GM12873 (cell line): ENCODE data around the gene PHF12.

ENCODE experiments used
- TF ChIP-seq, protein P1 (sequence below): IDR thresholded peaks from 2 replicates; pipeline ENCODE4 v1.5.1; 2012; ENCODE audit warnings: low read depth, mild to moderate bottlenecking, moderate library complexity, low read length, control low read depth; ENCODE audit not compliant: insufficient read depth; ENCODE audit errors: missing control alignments

Gene PHF12

DNA sequence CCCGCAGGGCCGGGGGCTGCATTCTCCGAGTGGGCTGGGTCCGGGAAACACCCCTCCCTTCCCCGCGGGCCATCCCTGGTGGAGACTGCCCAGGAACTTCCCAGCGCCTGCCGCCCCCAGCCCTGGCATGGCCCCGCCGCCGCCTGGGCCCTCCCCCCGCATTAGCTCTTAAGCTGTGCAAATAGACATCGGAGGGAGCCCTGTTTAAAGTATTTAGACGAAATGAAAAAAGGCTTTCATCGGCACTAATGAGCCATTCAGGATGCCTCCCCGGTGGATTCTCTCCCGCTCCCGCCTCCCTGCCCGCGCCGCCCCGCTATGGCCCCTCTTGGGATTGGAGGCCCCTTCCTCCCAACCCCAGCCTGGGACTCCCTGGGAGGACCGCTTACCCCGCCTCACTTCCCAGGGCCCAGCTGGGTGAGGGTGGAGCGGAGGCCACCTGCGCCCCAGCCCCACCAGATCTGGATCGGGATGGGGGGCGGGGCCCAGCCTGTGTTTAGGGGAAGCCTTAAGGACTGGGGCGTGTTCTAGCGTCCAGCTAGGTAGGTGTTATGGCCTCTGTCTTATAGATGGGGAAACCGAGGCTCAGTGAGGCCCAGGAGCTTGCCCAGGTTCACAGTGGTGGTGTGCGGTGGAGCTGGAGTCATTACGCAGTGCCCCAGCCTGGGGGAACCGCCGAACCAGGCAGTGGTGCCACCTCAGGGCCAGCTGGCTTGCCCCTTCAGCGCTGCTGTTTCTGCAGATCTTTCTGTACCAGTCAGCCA lies 34.8 kb upstream of the PHF12 start:
- TF ChIP-seq, protein P1, sequence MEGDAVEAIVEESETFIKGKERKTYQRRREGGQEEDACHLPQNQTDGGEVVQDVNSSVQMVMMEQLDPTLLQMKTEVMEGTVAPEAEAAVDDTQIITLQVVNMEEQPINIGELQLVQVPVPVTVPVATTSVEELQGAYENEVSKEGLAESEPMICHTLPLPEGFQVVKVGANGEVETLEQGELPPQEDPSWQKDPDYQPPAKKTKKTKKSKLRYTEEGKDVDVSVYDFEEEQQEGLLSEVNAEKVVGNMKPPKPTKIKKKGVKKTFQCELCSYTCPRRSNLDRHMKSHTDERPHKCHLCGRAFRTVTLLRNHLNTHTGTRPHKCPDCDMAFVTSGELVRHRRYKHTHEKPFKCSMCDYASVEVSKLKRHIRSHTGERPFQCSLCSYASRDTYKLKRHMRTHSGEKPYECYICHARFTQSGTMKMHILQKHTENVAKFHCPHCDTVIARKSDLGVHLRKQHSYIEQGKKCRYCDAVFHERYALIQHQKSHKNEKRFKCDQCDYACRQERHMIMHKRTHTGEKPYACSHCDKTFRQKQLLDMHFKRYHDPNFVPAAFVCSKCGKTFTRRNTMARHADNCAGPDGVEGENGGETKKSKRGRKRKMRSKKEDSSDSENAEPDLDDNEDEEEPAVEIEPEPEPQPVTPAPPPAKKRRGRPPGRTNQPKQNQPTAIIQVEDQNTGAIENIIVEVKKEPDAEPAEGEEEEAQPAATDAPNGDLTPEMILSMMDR: no peak

DNA sequence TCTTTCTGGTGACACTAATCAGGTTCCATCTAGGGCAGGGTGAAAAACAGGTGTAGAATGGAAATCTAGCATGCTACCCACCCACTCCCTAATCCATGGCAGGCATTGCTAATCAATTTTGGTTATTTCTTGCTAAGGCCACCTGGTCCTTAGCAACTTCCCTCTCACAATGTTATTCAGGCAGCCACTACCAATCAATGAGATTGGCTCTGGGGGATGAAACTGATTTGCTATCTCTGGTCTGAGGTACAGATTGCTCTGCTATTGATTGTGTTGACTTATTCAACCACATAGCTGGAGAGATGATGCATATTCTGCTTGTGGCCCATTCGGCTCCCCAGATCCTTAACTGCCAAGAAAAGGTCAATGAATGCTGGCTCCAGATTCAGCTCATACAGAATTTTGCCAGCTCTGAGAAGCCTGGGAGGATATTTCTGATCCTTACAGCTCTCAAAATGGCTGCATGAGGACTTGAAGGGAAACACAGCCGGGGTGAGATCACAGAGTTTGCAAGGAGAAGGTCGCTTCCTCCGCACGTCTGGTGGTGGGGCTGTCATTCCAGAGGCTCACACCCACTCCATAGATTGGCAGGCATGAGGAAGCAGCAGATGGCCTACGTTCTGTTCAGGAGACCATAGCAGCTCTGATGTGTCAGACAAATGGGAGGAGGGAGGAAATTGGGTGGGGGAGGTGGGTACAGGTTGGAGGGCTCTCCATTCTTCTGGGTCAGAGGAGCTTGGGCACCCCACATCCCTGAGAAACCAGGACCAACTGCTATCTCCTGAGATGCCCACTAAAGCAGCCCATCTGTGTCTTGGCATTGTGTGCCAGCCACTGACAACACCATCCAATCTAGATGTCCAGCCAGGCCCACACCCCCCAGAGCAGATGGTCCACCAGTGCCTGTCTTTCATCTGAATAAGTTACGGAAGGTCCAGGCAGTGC lies 32.2 kb upstream of the PHF12 start:
- TF ChIP-seq, protein P1: no peak

DNA sequence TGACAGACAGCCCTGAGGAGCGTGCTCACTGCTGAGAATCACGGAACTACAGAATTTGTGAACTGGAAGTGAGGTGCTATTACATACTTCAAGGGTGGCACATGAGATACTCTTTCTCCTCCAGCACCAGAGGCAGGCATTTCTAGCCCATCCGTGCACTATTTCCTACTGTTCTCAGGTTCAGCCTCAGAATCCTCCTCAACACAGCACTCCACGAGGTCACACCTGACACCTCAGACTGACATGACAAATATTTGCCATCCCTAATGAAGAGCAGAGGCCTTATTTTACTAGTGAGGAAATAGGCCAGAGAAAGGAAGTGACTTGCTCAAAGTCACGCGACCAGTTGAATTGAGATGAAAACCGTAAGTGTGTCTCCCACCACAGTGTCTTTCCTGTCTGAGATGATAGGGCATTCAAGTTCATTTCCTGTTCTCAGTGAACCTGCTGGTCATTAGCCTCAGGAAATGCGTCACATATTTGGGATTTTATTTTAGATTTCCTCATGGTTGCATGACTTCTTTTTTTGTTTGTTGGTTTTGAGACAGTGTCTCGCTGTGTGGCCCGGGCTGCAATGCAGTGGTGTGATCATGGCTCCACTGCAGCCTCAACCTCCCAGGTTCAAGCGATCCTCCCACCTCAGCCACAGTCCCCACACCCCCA lies 30.9 kb upstream of the PHF12 start:
- TF ChIP-seq, protein P1: no peak

DNA sequence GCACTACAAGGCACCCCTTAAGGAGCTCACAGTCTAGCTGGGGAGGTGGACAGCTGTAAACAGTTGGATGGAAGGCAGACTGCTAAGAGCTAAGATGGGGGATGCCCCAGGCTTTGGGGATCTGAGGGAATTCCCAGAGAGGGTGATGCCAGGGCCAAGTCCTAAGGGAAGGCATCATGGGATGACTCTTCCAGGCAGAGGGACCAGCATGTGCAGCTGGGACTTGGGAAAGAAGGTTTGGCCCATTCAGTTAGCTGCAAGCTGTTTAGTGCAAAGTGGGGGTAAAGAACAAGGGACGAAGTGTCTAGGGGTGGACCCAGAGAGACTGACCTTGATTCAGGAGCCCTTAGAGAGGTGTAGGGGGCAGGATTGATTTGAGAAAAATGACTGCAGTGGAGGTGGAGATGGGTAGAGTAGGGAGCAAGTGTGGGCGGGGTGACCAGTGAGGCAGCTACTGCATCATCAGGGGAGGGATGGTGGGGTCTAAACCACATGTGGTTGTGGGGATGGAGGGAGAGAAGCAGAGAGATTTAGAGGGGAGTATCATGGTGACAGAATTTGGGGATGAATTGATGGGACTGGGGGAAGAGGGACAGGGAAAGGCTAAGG lies 27.1 kb upstream of the PHF12 start:
- TF ChIP-seq, protein P1: no peak

DNA sequence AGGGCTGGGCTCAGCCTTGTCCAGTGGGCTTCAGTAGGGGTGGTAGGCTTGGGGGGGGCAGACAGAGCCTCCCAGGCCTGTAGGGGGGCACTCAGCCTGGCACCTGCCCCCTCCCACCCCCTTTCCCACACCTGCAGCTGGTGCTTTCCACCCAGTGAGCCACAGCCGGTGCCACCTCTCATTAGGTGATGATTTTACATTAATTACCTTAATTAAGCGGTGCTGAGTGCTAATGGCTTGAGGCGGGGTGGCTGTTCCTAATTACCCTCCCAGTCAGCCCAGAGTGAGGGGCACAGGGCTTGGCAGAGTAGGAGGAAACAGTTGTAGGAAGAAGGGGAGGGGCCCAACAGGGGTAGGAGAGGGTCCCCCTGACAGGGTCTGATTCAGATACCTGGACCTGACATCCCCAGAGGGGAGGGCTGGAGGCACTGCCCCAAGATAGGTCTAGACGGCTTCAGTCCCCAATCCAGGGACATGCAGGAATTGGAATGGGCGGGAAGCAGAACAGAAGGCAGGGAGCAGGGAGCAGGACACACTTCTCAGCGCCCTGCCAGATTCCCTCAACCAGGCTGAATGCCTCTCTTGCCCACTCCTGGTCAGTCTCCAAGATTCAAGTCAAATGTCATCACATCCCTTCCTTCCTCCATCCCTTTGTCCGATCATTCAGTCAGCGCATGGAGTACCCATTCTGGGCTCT lies 26.5 kb upstream of the PHF12 start:
- TF ChIP-seq, protein P1: no peak

DNA sequence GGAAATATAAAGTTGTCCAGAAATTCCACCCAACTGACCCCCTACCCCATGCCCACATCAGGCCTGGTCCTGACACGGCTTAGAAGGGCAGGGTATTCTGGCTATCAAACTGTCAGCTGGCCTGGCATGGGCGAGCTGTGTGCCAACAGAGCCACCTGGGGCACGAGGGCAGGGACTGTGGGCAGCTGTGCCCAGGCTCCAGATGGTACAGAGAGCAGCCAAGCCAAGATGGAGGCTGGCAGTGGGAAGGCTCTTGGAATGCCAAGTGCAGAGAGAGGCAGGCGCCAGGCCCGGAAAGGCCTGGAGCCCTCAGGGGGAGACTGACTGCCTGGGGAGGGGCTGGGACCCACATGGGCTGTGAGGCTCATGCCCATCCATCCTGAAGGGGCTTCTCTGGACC lies 24.3 kb upstream of the PHF12 start:
- TF ChIP-seq, protein P1: no peak
